GM19193 (cell line): Measurements from ENCODE around the gene SUN2.

ENCODE experiments used
- POLR2A ChIP-seq: IDR thresholded peaks from 4 replicates; pipeline ENCODE4 v1.6.1; 2011; ENCODE audit not compliant: insufficient read depth, insufficient read length; ENCODE audit errors: extremely low read depth

Gene SUN2

GRCh38 chr22:38784035-38784434 is 28.2 kb upstream of the SUN2 start:
- no peak for TF ChIP-seq POLR2A

- no peak for TF ChIP-seq POLR2A
These were observed 27.4 kb upstream of the SUN2 start for GRCh38 chr22:38783095-38783615.

GRCh38 chr22:38782402-38783094 is 26.8 kb upstream of the SUN2 start:
- TF ChIP-seq POLR2A, result no peak

DNA sequence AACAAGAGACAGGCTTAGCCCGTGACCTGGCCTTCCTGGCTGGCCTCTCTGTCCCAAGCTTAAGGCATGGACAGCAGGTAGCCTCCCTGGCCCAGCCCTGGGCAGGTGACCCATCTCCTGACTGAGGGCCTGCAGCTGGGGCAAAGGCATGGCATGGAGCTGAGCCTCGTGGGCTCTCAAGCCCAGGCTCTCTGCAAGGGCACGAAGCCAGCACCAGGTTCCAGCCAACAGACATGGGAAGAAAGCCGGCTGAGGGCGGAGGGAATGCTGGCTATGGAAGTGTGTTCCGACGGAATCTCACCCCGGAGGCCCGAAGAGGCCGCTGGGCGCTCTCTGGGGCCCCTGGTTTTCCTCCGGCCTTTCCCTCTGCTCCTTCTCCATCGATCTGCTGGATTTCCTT is 25.2 kb upstream of the SUN2 start:
- no peak for TF ChIP-seq POLR2A

GRCh38 chr22:38777087-38777671 is 21.4 kb upstream of the SUN2 start:
- TF ChIP-seq POLR2A, result no peak

DNA sequence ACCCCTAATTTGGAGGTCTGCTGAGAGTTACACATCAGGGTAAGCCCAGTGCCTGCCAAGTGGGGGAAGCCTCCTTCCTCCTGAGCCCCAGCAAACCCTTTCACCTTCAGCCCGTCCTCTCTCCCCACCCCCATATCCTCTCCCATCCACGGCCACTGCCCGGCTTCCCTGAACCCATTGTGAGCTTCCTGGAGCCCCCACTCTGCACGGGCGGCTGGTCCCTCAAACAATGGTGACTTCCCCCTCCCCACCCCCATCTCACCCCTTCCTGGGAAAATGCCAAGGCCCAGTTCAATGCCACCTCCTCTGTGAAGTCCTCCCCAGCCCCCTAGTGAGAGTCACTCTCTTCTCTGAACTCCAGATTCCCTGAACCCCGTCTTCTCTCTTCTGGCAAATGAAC is 20.3 kb upstream of the SUN2 start:
- no peak for TF ChIP-seq POLR2A

DNA sequence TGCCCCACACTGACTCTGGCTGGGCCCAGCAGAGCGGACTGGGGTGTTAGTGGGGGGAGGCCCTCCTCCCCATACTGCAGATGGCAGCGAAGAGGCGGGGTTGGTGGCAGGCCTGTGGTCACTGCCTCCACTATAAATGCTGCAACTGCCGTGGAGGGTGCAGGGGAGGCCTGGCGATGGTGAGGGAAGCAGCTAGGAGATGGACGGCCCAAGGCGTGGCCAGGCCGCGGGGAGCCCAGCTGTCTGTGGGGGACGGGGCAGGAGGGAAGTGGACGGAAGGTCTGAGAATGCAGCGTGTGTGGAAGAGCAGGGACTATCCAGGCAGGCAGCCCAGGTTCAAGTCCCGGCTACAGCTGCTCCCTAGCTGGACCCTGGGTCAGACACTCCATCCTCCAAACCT is 19.9 kb upstream of the SUN2 start:
- TF ChIP-seq POLR2A, result no peak

- TF ChIP-seq POLR2A, result no peak
These were observed 18.8 kb upstream of the SUN2 start for GRCh38 chr22:38774496-38775166.

DNA sequence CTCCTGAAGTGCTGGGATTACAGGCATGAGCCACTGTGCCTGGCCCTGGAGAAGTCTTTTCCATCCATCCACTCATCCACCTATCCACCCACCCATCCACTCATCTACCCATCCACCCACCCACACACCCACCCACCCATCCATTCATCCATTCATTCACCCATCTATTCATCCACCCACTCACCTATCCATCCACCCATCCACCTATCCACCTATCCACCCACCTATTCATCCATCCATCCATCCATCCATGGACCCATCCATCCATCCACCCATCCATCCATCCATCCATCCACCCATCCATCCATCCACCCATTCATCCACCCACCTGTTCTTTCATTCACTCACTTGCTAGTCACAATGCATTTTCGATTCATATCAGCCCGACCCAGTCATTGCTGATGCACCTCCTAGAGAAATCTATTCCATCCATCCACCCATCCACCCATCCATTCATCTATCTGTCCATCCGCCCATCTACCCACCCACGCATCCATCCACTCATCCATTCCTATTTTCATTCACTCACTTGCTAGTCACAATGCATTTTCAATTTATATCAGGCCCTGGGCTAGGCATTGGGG is 17.7 kb upstream of the SUN2 start:
- no peak for TF ChIP-seq POLR2A

- no peak for TF ChIP-seq POLR2A
These were observed 16.8 kb upstream of the SUN2 start for GRCh38 chr22:38772623-38772873.

- no peak for TF ChIP-seq POLR2A
These were observed 14.6 kb upstream of the SUN2 start for GRCh38 chr22:38770257-38770949.

DNA sequence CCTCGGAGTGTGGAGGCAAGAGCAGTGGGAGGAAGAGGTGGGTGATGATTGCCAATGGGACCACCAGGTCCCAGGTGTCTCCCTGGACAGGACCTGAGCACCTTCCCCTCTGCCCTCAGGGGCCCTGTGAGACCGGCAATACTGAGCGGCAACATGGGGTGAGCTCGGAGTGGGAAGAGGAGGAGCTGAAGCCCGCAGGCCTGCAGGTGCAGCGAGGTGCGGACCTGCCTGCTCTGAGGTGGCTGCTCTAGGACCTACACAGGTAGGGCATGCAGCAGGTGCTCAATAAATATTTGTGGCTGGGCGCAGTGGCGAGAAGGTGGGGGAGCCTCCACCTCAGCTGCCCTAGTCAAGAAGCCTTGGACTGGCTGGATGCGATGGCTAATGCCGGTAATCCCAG is 12.2 kb upstream of the SUN2 start:
- no peak for TF ChIP-seq POLR2A

GRCh38 chr22:38767313-38767712 is 11.5 kb upstream of the SUN2 start:
- no peak for TF ChIP-seq POLR2A

GRCh38 chr22:38766076-38766777 is 10.4 kb upstream of the SUN2 start:
- no peak for TF ChIP-seq POLR2A

DNA sequence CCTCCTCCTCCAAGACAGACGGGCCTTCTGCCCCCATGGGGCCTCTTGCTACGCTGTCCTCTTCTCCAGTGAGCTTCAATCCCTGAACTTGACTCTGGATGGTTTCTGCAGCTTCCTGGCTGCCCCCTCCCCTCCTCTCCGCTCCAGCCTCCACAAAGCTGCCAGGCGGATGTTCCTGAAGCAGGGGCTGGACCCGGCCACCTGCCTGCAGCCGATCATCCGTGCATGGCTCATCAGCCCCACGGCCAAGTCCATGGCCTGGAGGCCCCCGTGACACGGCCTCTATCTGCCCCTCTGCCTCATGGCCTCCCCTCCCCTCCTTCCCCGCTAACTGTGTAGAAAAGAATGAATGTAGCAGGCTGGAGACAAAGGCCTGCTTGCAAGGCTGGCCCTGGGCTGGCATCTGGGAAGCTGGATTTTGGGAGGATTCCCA is 6.8 kb upstream of the SUN2 start:
- no peak for TF ChIP-seq POLR2A
